NCI-H345 (cell line): ENCODE results near the gene CALHM5.
"Not testable (repeated sequence)": the region's sequence is repeated elsewhere in the genome, so short reads cannot be mapped to it uniquely, and the experiment has no call there.

Experiments used
- DNase-seq: peaks from one replicate; lab custom pipeline; 2025; lab: John Stamatoyannopoulos, UW

The CALHM5 gene

GRCh38 chr6:116511424-116512110 lies at the start of gene CALHM5:
TSS of gene CALHM5 (plus strand) at chr6:116511639. CDS start at chr6:116511697, 58 bp downstream.
- no peak for DNase-seq

- DNase-seq = peak; percentile 31
These were observed 49.2 kb upstream of the CALHM5 start for GRCh38 chr6:116461932-116462885.

GRCh38 chr6:116463301-116463700 lies 48.1 kb upstream of the CALHM5 start:
- no peak for DNase-seq

GRCh38 chr6:116465246-116465645 lies 46.2 kb upstream of the CALHM5 start:
- DNase-seq = no peak

GRCh38 chr6:116467096-116467495 lies 44.3 kb upstream of the CALHM5 start:
- no peak for DNase-seq

GRCh38 chr6:116467514-116467913 lies 43.9 kb upstream of the CALHM5 start:
- DNase-seq = no peak

- DNase-seq = no peak
These were observed 43.1 kb upstream of the CALHM5 start for GRCh38 chr6:116468293-116468692.

GRCh38 chr6:116471531-116471930 lies 39.9 kb upstream of the CALHM5 start:
- no peak for DNase-seq

GRCh38 chr6:116472706-116473105 lies 38.7 kb upstream of the CALHM5 start:
- no peak for DNase-seq

GRCh38 chr6:116475141-116475540 lies 36.3 kb upstream of the CALHM5 start:
- DNase-seq = no peak

- no peak for DNase-seq
These were observed 35.3 kb upstream of the CALHM5 start for GRCh38 chr6:116476002-116476678.

- no peak for DNase-seq
These were observed 28.7 kb upstream of the CALHM5 start for GRCh38 chr6:116482780-116483179.

GRCh38 chr6:116483616-116484015 lies 27.8 kb upstream of the CALHM5 start:
- no peak for DNase-seq

- DNase-seq = no peak
These were observed 25.8 kb upstream of the CALHM5 start for GRCh38 chr6:116485559-116486184.

- DNase-seq = no peak
These were observed 19.7 kb upstream of the CALHM5 start for GRCh38 chr6:116491610-116492330.

GRCh38 chr6:116492331-116493067 lies 18.9 kb upstream of the CALHM5 start:
- DNase-seq = no peak

GRCh38 chr6:116495161-116495560 lies 16.3 kb upstream of the CALHM5 start:
- not testable (repeated sequence) for DNase-seq

- DNase-seq = no peak
These were observed 14.2 kb upstream of the CALHM5 start for GRCh38 chr6:116497113-116497676.

GRCh38 chr6:116500969-116501433 lies 10.4 kb upstream of the CALHM5 start:
- DNase-seq = no peak

- no peak for DNase-seq
These were observed 4.1 kb upstream of the CALHM5 start for GRCh38 chr6:116507324-116507723.
